Measurements from ENCODE around the gene YKT6. TPM values are rescaled to one million over a fixed set of nuclear protein-coding genes. Genes with fewer than 3 reads are reported as not detected.

The YKT6 gene
- total RNA-seq, 1 experiment from 2014 or later: 140 TPM

DNA sequence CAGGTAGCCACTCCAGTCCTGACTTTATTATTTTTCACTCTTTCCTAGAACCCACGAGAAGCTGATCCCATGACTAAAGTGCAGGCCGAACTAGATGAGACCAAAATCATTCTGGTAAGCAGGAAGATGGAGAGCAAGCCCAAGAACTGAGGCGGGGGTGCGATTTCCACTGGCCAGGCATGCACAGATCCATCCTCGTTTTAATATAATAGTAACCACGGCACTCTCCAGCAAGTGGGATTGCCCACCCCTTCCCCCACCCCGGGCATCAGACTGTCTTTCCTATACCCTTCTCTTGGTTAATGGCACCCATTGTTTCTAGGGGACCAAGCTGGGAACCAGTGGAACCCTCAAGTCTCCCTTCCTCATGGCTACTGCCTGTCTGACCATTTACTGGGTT lies 7.3 kb downstream of the YKT6 start:
- Histone ChIP-seq H3K36me3 (peaks cover 85% of the 10 kb centered on the region), H3K9me3 (no peaks in the 10 kb centered on the region), H3K27me3 (no peaks in the 10 kb centered on the region), H3K4me3 (no peak overlapping the region)
- DNase-seq: no peak

DNA sequence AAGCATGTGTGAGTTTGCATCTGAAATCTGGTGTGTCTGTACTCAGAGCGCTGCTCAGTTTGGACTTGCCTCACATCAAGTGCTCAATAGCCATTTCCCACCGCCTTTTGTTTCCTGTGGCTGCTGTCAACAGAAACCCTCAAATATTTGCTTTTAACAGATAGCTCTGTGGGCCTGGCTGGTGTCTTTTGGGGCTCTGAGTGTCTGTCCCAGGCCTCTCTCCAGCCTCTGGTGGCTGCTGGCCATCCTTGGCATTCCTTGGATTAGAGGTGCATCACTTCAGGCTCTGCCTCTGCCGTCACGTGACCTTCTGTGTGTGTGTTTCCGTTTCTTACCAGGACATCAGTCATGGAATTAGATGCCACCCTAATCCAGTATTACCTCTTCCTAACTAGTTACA lies 9.3 kb downstream of the YKT6 start:
- peaks cover 73% of the 10 kb centered on the region for H3K36me3 ChIP-seq
- no peaks in the 10 kb centered on the region for H3K27me3 ChIP-seq

DNA sequence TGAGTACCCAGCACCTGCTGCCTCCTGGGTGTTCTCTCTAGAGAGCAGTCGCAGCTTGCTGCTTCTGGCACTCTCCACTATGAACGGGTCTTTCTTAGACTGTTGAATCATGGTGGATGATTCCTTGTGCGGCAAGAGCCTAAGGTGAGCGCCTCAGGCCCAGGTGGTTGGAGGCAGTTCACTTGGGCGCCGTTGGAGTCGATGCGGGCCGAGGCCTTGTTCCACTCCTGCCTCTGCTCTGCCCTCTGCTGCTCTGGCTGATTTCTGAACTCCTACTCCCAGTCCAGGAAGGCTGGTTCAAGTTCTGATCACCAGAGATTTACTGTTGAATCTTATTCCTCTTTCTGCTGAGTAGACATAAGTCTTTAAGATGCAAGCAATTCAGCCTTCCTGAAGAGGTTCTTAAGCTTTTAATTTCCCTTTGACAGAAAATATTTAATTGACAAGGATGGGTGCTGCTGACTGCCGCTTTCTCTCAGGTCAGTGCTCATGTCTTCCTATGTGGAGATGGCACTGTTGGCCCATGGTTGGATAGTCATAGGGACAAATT lies 10.4 kb downstream of the YKT6 start:
- Histone ChIP-seq H3K36me3 (peaks cover 62% of the 10 kb centered on the region), H3K4me3 (no peak overlapping the region), H3K9me3 (no peaks in the 10 kb centered on the region), H3K27me3 (no peaks in the 10 kb centered on the region)
- no peak for DNase-seq

More for the DNA sequence above, 9.3 kb downstream of the YKT6 start:
- no peak overlapping the region for H3K4me3 ChIP-seq
- DNase-seq: no peak
- no peaks in the 10 kb centered on the region for H3K9me3 ChIP-seq

DNA sequence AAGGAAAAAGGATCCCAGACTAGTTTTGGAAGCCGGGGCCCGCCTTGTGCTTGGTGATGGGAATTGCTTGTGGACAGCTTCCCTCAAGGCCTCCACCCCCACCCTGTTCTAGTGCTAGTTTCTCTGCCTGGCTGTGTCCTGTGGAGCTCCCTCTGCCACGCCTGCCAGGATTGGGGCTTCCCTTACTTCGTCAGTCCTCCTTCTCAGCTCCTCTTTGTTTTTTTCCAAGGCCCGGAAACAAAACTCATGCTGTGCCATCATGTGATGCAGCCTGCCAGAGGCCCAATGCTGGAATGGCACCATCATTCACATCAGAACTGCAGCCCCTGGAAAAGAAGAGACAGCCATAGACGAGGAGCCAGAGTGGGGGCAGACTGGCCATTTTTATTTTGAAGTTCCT lies 11.2 kb downstream of the YKT6 start:
- Histone ChIP-seq H3K4me3 (no peak overlapping the region), H3K9me3 (no peaks in the 10 kb centered on the region), H3K36me3 (peaks cover 54% of the 10 kb centered on the region), H3K27me3 (no peaks in the 10 kb centered on the region)
- no peak for DNase-seq

DNA sequence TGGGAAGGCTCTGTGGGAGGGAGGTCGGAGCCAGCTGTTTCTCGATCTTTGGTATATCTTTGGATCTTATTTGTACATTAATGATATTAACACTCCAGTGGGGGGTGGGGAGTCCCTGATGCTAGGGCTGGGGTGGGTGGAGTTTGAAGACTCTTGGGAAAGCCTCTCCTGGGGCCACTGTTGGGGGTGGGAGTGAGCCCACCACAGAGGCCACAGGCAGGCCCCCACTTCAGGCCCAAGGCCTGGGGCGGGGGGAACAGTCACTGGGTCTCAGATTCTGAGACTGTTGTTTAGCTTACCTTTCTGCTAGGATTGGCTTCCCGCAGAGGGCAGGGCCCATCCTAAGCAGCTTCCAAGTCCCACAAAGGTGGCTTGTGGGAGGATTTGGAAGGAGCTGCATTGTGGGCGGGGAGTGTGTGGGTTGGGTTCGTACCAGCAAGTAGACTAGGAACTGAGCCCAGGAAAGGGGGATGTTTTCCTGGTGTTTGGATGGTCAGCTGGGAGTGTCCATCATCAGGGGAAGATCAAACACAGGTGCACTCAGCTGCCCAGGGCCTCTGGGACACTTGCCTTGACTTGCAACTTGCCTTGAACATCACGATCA lies 11.9 kb downstream of the YKT6 start:
- Histone ChIP-seq H3K27me3 (no peaks in the 10 kb centered on the region), H3K36me3 (peaks cover 48% of the 10 kb centered on the region), H3K9me3 (no peaks in the 10 kb centered on the region), H3K4me3 (no peak overlapping the region)
- DNase-seq: no peak

DNA sequence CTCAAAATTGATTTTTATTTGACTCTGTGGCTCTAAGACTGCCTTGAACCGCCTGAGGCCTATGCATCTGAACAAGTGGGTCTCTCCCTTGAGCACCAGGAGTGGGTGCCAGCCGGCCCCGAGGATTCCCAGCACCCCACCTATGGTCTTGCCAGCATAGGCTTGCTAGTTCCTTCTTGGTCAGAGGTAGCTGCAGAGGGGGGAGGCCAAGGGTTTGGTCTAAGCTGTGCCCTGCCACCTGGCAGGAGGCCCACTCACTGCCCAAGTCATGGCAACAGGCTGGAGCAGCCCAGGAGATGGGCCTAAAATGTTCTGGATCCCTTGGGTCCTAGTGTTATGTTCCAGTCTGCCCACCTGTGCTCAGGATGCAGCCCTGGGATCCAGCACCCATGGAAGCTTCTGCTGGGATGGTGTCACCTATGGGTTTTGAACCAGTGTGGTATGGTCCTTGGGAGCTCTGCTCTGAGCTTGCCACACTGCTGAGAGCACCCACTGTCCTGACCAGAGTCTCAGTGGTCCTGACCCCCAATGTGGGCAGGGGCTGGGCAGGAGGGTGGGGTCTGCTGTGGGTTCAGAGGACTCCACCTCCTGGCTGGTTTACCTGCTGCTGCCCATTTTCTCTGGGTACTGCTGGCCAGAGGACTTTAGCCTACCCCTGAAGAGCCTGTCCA lies 12.6 kb downstream of the YKT6 start:
- no peak for DNase-seq
- no peak overlapping the region for H3K4me3 ChIP-seq
- H3K27me3 ChIP-seq: no peaks in the 10 kb centered on the region
- peaks cover 43% of the 10 kb centered on the region for H3K36me3 ChIP-seq
- H3K9me3 ChIP-seq: no peaks in the 10 kb centered on the region

DNA sequence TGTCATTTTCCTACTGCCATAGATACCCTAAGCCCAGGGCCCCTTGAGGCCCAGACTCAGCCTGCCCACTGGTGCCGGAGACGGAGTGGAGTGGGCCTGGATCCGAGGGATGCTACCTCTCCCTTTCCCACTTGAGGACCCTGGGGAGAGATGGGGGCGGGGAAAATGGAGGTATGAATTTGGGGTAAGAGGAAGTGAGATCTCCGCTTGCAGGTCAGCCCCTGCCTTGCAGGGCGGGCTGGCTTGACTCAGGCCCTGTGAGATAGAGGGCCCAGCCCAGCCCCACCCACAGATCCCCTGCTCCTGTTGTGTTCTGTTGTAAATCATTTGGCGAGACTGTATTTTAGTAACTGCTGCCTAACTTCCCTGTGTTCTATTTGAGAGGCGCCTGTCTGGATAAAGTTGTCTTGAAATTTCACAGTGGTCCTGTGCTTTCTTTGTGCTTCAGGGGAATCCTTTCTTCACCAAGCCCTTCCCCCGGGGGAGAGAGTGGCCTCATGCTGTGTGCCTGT lies 13.2 kb downstream of the YKT6 start:
- peaks cover 38% of the 10 kb centered on the region for H3K36me3 ChIP-seq
- no peak for DNase-seq
- no peak overlapping the region for H3K4me3 ChIP-seq
- H3K27me3 ChIP-seq: no peaks in the 10 kb centered on the region
- no peaks in the 10 kb centered on the region for H3K9me3 ChIP-seq

DNA sequence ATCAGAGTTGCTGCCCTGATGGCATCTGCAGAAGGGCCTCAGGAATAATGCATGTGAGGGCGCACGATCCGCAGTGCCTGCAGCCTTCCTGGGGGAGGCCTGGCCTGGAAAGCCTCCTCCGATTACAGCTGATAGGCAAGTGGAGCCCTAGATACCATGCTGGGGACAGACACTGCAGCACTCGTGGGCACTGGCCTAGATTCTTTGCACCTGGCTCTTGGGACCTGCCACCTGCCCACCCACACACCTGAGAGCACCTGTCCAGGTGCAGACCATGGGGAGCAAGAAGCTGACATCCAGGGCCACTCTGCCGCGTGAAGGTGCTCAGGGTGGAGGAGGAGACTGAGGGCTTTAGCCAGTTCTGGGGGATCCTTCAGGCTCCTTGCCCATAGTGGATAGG lies 14.8 kb downstream of the YKT6 start:
- Histone ChIP-seq H3K27me3 (no peaks in the 10 kb centered on the region), H3K4me3 (no peak overlapping the region), H3K36me3 (peaks cover 23% of the 10 kb centered on the region), H3K9me3 (no peaks in the 10 kb centered on the region)
- no peak for DNase-seq

DNA sequence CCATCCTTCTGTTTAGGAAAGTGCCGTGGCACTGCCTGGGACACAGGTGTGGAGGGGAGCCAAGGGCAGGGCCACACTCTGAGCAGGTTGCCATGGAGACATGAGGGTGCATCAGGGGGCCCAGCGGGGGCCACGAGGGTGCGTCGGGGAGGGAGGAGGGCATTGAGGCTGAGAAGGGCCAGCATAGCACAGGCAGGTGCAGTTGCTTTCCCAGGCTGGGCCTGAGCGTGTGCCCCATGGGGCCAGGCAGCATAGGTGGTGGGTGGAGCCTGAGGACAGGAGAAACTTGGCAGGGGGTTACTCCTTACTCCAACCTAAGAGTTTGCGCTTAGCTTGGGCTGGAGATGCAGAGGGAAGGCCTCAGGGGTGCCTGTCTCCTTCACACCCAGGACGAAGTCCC lies 15.2 kb downstream of the YKT6 start:
- no peaks in the 10 kb centered on the region for H3K9me3 ChIP-seq
- DNase-seq: no peak
- H3K36me3 ChIP-seq: peaks cover 18% of the 10 kb centered on the region
- no peaks in the 10 kb centered on the region for H3K27me3 ChIP-seq
- no peak overlapping the region for H3K4me3 ChIP-seq

DNA sequence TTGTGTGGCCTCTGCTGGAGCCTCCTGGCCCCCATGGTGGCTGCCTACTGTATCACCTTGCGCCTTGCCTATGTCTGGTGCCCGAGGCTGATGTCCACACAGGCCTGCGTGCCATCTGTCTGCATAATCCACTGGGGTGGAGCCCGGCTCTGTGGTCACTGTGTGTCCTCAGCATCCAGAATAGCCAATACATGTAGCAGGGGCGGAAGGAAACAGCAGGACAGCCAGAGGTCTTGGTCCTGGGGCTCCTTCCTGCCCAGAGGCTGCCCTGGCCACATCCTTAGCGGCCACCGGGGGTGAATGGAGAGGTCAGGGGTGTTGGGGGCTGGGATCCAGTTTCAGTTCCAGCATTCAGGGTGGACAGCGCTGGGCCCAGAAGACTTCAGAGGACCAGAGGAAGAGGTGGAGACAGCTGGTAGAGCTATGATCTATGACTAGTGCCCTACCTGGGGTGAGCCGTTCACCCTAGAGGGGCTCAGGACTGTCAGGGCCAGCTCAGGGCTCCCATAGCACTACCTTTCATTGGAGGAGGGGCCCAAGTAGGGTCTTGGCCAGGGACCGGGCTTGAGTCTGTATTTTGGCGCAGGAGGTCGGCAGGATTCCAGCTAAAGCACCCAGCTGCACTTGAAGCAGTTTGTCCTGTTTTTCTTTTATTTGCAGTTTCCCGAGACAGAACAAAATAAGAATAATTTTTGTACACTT lies 15.9 kb downstream of the YKT6 start:
- DNase-seq: no peak
- no peaks in the 10 kb centered on the region for H3K9me3 ChIP-seq
- H3K36me3 ChIP-seq: peaks cover 11% of the 10 kb centered on the region
- no peaks in the 10 kb centered on the region for H3K27me3 ChIP-seq
- H3K4me3 ChIP-seq: no peak overlapping the region

DNA sequence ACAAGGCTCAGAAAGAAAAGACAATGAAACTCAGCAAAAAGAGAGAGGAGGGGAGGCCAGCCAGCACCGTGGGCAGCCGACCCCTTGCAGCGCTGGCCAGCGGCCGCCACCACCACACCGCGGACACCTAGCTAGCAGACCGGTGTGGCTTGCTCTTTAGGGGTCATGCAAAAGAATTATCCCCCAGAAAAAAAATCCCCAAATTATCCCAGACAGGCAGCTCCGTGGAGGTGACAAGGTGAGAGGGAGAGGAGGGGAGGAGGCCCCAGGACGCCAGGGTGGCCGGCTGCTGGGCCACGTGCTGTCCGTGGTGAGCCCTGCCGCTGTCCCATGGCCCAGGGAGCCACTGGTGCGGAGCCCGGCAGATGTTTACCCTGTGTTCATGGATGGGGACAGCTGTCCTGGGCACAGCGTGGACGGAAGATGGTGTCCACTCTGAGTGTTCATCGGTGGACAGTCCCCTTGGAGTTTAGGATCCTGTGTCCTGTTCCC lies 16.5 kb downstream of the YKT6 start:
- DNase-seq: no peak
- Histone ChIP-seq H3K9me3 (no peaks in the 10 kb centered on the region), H3K36me3 (peaks cover 6% of the 10 kb centered on the region), H3K4me3 (no peak overlapping the region), H3K27me3 (no peaks in the 10 kb centered on the region)

DNA sequence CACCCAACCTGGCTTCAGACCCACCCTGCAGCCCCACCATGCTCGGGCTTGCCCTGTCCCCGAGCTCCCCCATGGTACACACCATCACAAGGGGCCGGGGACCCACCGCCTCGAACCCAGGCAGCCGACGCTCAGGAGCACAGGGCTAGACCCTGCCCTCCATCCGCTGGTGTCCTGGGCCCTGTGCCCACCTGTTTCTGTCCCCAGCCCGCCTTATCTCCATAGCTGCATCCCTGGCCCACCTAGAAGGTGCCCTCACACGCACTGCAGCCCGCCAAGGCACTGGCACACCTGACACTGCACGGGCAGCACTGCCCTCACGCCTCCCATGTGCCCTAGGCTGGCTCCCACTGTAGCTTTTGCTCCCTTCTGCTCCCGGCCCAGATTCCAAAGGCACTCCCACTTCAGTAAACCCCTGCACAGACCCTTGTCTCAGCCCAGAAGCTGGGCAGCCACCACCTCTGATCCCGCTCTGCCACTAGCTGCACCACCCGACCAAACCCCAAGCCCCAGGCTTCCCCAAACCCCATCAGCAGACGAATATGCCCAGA lies 17.1 kb downstream of the YKT6 start:
- H3K4me3 ChIP-seq: no peak overlapping the region
- no peaks in the 10 kb centered on the region for H3K9me3 ChIP-seq
- no peak for DNase-seq
- no peaks in the 10 kb centered on the region for H3K27me3 ChIP-seq
- peaks cover 5% of the 10 kb centered on the region for H3K36me3 ChIP-seq

DNA sequence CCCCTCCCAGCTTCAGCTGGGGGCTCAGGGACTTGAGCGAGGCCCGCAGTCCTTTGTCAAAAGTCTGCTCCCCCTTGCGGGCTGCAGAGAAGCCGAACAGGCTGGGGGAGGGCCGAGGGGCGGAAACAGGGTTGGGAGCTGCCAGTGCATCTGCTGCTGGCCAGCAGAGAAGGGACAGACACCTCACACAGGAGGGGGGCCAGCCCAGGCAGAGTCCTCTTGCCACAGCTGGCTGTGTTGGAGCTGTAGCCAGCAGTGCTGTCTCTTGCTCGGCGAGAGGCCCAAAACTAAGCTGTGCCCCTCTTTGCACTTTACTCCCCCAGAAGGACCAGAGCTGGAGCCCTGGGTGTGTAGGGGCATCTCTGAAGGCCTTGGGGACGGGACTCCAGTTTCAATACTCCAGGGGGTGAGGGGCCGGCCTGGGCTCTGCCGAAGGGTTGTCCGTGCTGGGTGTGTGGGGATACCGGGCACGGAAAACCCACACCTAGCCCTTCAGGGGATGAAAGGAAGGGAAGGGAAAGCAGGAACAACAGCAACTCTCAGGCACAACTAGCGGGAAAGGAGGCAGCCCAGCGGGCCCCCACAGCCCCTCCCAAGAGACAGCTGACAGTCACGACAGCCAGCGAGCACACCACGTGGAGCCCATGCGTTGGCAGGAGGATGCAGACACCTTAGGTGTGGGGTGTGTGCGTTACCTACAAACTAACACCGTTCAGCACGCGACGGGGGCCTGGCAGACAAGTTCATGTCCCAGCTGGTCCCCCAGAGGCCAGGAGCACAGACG lies 17.8 kb downstream of the YKT6 start:
- no peak for DNase-seq
- Histone ChIP-seq H3K36me3 (peaks cover 5% of the 10 kb centered on the region), H3K9me3 (no peaks in the 10 kb centered on the region), H3K27me3 (no peaks in the 10 kb centered on the region), H3K4me3 (no peak overlapping the region)

DNA sequence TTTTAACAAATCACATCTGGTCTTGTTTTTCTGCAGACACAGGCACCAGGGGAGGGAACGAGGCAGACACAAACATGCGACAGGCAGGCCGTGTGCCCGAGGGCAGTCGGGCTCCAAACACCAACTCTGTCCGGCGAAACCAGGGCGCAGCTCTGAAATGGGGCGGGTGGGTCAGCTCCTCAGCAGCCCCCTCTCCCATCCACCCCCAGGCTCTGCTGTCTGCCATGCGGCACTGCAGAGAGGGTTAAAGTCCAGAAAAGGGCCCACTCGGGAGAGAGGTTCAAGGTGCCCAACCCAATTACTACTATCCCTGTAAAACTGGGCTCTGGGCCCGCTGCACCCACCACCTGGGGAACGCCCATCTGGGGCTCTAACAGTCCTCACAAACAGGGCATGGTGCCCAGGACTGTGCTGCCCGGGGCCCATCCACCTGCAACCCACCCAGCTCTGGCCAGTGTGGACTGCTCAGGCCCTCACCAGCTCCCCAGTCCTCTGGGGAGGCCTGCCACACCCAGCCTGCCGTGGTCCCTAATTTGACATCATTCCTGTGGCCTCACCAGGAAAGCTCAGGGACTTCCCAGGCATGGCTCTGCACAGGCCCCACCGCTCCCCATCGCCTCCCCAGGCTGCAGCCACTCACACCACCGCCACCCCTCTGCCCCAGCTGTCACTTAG lies 18.7 kb downstream of the YKT6 start:
- Histone ChIP-seq H3K9me3 (no peaks in the 10 kb centered on the region), H3K27me3 (no peaks in the 10 kb centered on the region), H3K36me3 (peaks cover 2% of the 10 kb centered on the region), H3K4me3 (no peak overlapping the region)
- no peak for DNase-seq

DNA sequence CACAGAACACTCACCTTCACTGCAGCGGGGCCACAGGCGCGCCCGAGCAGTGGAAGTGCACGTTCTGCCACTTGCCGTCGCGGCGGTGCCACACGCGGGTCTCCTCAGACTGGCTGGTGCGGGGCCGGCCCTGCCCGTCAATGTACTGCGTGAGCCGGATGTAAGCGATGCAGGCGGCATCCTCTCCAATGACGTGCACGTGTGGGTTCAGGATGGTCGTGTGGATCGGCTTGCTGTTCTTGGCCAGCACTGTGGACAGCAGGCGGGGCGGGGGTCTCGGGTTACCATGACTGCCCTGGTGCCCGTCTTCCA lies 19.2 kb downstream of the YKT6 start:
- Histone ChIP-seq H3K27me3 (no peaks in the 10 kb centered on the region), H3K9me3 (no peaks in the 10 kb centered on the region), H3K36me3 (no peaks in the 10 kb centered on the region), H3K4me3 (no peak overlapping the region)
- no peak for DNase-seq
